ENCODE data around the gene SIAH2. TPM values are rescaled to one million over a fixed set of nuclear protein-coding genes. Genes with fewer than 3 reads are reported as not detected.

The SIAH2 gene
- total RNA-seq, 1 donor from 2014 or later = 44.6 TPM

DNA sequence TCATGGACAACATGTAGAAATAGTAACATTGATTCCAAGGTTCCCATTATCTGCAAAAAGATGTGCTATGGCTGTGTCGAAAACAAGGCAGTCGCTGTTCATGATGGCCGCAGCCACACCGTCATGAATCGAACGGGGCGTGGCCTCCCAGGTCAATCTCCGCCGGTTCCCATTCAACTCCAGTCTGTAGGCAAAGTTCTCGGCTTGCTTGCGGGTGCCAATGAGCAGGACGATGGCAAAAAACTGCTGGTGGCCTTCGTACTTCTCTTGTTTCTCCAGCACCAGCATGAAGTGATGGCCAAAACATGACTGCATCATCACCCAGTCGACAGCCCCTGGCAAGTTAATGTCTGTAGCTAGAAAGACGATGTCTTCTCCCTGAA is 20.8 kb downstream of the SIAH2 start:
- no peak for DNase-seq (ENCODE audit: low read depth)
- H3K4me3 ChIP-seq (ENCODE audit: low read depth, low read length) = no peak overlapping the region
- TF ChIP-seq, protein P1, sequence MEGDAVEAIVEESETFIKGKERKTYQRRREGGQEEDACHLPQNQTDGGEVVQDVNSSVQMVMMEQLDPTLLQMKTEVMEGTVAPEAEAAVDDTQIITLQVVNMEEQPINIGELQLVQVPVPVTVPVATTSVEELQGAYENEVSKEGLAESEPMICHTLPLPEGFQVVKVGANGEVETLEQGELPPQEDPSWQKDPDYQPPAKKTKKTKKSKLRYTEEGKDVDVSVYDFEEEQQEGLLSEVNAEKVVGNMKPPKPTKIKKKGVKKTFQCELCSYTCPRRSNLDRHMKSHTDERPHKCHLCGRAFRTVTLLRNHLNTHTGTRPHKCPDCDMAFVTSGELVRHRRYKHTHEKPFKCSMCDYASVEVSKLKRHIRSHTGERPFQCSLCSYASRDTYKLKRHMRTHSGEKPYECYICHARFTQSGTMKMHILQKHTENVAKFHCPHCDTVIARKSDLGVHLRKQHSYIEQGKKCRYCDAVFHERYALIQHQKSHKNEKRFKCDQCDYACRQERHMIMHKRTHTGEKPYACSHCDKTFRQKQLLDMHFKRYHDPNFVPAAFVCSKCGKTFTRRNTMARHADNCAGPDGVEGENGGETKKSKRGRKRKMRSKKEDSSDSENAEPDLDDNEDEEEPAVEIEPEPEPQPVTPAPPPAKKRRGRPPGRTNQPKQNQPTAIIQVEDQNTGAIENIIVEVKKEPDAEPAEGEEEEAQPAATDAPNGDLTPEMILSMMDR (conservative IDR thresholded peaks at IDR 0.05; ENCODE audit: low read depth, low read length) = no peak

DNA sequence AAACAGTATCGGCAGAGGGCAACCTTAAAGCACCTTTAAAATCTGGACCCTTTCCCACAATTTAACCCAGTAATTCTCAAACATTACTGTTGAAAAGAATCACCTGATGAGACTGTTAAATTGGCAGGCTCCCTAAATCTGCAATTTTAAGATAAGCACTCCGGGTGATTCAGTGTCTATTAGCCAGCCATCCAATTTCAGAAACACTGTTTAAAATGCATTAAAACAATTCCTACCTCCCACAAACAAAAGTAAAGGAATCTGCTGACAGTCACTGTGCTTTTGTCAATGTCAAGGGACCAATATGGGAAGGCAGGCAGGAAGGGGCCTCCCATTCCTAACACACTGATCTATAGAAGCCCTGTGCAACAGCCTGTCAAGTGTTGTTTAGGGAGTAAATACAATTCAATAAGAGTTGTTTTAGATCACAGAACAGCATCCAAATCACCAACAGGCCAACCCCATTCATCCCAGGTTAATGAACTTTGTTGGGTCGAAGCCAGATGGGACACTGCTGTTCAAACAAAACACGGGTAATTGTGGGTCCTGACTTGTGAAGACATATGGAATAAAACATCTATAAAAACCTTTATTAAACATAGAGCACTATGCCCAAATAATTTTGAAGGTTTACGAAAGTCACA is 21.4 kb downstream of the SIAH2 start:
- no peak overlapping the region for H3K4me3 ChIP-seq (ENCODE audit: low read depth, low read length)
- TF ChIP-seq, protein P1 (conservative IDR thresholded peaks at IDR 0.05; ENCODE audit: low read depth, low read length) = no peak
- DNase-seq (ENCODE audit: low read depth) = no peak

DNA sequence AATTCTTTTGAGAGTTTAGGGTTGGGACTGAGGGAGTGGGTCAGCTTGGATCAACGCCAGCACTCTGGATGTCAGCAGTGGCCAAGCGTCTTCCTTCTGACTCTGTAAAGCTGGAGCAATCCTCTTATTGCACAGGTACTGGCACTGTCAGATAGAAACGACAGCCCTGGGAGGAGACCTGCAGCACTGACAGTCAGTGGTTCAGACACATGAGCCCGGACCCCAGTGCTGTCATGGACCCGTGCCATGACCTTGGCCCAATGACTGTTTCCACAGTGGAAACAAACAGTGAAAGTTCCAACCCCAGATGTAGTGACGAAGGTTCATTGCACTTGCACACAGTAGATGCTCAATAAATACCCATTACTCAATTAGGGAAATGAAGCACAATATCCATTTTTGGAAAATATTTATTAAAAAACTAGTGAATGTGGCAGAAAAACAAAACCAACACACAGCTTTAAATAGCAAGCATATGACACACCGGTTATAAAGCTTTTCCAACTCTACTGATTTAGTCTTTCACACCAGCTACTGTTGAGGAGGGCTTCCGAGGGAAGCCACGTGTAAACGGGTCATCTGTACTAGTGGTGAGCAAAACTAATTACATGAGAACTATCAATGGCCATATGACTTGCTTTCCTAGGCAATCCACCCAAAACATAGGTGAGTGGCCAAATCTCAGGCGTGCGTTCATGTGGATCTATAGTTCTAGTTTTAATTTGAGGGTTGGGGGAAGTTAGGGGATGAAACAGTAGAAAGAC is 22.1 kb downstream of the SIAH2 start:
- TF ChIP-seq, protein P1 (conservative IDR thresholded peaks at IDR 0.05; ENCODE audit: low read depth, low read length) = no peak
- no peak for DNase-seq (ENCODE audit: low read depth)
- no peak overlapping the region for H3K4me3 ChIP-seq (ENCODE audit: low read depth, low read length)

DNA sequence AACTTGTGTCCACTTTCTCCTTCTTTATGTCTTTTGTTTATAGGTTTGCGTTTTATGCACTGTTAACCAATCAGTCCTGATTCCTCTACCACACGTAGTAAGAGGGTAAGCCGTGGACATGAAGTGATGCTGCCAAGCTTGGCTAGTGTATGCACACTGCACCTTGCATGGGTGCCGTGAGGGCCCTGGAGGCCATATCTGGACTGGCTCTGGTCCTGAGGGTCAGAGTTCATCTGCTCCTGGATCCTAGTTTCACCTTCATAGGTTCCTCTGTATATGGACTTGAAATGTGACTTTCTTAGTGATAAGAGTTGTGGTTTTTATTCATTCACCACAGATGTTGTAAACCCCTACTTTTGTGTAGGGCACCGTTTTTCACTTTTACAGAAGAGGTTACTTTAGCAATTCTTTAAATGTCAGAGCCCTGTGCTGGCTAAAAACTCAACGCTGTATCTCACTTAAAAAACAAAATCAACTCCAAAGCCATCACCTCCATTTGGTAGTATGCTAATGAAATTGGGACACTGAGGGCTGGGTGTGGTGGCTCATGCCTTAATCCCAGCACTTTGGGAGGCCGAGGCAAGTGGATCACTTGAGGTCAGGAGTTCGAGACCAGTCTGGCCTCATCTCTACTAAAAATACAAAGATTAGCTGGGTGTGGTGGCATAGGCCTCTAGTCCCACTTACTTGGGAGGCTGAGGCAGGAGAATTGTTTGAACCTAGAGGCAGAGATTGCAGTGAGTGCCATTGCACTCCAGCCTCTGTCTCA is 22.9 kb downstream of the SIAH2 start:
- TF ChIP-seq, protein P1 (conservative IDR thresholded peaks at IDR 0.05; ENCODE audit: low read depth, low read length) = no peak
- H3K4me3 ChIP-seq (ENCODE audit: low read depth, low read length) = no peak overlapping the region
- no peak for DNase-seq (ENCODE audit: low read depth)

DNA sequence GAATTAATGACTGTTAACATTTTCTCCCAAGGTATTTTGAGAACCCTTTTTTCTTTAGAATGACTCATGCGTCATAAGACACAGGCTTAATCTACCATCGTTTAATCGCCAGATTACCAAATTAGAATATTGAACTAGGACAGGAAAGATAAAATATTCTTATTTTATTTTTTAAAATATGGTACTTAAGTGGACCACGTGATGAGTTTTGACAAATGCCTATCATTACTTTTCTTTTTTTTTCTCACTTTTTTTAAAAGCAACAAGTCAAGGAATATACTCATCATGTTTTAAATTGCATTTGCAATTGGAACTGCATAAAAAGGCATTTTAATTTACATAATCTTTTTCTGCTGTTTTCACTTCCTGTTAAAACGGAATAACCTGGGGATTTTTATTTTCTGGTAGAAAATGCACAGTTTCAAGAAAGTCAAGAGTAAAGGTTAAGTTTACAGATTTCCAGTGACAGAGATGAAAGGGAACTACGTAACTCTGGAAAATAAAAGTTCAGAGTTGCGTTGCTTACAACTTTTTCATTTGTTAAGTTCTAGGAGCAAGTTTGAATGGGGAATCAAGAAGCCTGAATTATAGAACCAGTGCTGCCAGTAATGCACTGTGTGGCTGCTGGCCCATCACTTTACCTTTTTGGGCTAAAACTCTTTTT is 23.6 kb downstream of the SIAH2 start:
- TF ChIP-seq, protein P1 (conservative IDR thresholded peaks at IDR 0.05; ENCODE audit: low read depth, low read length) = no peak
- no peak for DNase-seq (ENCODE audit: low read depth)
- no peak overlapping the region for H3K4me3 ChIP-seq (ENCODE audit: low read depth, low read length)

DNA sequence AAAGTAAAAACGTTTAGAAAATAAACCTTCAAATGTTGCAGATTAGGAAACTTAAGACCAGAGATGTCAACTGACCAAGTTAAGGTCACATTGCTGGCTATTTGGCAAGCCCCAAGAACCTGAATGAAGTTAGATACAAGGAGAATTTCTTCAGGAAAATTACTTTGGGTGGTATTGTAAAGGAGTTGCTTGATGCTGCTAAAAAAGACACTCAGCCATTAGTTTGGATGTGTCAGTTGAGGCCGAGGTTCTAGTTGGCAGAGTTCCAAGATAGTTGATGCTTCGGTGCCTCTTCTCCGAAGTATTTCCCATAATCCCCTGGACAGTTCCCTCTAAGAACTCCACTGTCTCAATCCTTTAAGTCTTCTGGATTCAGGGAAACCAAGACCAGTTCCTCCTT is 24.3 kb downstream of the SIAH2 start:
- DNase-seq (ENCODE audit: low read depth) = peak; percentile 61
- no peak overlapping the region for H3K4me3 ChIP-seq (ENCODE audit: low read depth, low read length)
- TF ChIP-seq, protein P1 (conservative IDR thresholded peaks at IDR 0.05; ENCODE audit: low read depth, low read length) = no peak
